HG03565 (cell line): Measurements from ENCODE around the gene CEP95.

ENCODE experiments used
- ATAC-seq: cut with Tn5 transposase; IDR thresholded peaks from one replicate; pipeline ENCODE4 v1.9.1; 2021; ENCODE audit warnings: mild to moderate bottlenecking, moderate library complexity; ENCODE audit not compliant: unreplicated experiment

CEP95 gene

DNA sequence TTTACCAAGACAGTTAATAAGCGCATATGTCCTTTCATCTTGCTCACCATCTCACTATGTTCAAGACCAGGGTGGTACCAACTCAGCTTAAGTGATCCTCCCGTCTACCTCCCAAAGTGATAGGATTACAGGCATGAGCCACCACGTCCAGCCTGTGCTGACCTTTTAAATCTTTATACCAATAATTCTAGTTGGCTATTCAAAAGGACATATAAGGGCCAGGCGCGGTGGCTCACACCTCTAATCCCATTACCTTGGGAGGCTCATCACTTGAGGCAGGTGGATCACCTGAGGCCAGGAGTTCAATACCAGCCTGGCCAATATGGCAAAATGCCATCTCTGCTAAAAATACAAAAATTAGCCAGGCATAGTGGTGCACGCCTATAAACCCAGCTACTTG, 2.4 kb downstream of the CEP95 start:
- ATAC-seq: no peak

DNA sequence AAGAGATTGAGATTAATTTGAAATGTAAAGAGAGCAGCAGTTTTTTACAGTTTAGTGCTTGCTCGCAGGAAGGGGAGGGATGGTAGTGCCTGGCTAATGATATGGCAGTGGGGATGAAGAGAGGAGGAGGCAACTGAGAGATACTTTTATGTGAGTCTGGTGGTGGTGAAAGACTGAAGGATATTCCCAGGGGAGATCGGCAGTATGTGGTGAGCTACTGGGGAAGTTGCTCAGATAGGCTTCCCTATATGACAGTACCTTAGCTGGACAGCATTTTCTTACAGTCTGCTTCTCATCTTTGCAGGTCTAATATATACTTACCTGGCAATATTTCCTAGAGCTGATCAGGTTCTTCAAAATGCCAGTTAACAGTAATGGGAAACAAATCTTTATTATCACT, 8.6 kb downstream of the CEP95 start:
- no peak for ATAC-seq

DNA sequence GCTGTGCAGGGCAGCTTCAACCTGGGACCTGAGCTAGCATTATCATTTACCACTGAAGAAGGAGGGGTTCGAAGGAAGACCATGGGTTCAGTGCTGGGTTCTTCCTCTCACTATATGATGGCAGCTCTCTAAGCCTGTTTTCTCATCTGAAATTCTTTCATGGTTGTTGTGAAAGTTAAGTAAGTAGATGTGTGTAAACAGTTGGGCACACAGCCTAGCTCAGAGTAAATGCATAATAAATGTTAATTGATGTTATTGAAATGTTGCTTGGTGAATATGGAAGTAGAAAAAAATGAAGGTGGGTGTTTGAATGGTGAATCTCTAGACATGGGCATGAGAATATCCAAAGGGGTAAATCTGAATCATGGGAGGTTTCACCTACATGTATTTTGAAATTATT, 9.1 kb downstream of the CEP95 start:
- no peak for ATAC-seq

DNA sequence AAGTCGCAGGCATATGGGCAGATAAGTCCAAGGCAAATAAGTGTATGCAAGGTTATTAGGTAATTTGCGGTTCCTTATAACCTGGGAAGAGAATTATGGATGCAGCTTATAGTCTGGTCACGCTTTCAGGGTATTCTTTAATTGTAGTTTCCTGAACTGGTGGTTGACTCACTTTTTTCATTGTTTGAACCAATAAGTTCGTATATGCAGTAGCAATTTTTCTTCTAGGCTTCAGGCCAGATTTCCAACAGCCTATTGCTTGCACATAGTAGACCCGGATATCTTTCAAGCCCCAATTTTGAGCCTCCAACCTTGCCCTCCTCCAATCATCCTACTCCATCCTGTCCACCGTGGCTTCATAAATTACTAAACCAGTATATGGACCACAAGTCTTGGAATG, 12.8 kb downstream of the CEP95 start:
- no peak for ATAC-seq

DNA sequence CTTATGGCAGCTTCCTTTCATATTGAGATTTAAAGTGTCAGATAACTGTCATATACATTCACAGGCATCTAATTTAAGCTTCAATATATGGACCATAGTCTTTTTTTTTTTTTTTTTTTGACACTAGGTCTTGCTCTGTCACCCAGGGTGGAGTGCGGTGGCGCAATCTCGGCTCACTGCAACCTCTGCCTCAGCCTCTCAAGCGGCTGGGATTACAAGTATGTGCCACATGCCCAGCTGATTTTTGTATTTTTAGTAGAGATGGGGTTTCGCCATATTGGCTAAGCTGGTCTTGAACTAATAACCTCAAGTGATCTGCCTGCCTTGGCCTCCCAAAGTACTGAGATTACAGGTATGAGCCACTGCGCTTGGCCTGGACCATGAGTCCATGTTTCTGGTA, 13.6 kb downstream of the CEP95 start:
- ATAC-seq: no peak

DNA sequence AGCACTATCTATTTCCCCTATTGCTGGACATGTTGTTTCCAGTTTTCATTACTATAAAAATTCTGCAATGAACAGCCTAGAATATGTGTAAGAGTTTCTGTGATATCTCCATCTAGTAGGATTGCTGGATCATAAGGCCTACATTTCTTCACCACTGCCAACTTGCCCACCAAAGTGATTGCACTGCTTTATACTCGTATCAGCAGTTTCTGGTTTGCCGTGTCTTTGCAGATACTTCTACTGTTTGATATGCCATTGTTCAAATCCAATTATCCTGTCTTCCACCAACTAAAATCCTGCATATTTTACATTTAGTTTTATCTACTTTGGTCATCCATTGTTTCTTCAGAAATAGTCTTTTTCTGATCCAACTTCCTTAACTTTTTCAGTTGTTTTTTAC, 21.1 kb downstream of the CEP95 start:
- ATAC-seq: no peak

DNA sequence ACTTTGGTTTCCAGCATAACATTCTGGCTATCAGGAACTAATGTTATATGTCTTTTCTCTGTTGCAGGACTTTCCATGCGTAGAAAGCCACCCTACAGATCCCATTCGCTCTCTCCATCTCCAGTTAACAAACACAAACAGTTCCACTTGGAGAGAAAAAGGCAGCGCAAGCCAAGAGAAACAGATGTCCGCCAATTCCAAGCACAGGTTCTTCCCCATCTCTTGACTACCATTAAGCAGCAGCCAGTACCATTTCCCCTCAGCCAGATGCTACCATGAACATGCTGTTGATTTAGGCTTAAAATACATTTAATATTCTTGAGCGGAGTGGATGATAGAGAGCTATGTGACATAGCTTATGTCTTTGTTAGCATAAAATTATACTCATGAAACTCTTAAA, 22.4 kb downstream of the CEP95 start:
- ATAC-seq: no peak

DNA sequence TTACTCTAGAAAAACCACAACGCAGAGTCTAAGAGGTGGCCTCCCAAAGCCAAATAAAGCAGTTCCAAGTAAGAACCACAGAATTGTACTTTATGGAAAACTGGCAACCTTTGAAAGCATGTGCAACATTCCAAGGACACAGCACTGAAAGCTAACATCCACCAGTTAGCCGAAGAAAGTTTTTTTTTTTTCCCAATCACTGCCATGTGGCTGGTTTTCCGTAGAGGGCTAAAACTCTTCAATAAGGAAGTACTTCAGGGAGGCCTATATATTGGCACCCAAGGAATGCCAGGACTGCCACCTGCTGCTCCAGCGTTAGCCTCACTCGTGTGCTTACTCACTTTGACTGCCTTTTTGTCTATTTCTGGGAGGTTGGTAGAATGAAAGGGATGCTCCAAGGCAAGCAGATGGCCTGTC, 25.2 kb downstream of the CEP95 start:
- ATAC-seq: no peak

DNA sequence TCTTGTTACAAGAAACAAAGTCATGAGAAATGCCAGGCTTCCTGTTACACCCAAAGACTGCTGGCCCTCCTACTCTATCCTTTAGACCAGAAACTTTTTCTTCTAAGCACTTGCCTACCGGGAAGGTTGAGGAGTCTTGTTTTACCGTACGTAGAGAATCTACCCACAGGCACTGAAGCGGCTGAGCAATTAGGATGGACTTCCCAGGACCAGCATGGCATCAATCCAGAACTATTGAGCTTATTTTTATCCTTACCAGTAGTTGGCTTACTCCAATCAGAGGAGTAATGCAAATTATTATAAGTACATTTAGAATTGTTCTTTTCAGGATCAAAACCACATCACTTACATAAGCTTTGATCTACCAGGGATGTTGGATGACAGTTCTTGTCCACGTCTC, 25.6 kb downstream of the CEP95 start:
- ATAC-seq: no peak

DNA sequence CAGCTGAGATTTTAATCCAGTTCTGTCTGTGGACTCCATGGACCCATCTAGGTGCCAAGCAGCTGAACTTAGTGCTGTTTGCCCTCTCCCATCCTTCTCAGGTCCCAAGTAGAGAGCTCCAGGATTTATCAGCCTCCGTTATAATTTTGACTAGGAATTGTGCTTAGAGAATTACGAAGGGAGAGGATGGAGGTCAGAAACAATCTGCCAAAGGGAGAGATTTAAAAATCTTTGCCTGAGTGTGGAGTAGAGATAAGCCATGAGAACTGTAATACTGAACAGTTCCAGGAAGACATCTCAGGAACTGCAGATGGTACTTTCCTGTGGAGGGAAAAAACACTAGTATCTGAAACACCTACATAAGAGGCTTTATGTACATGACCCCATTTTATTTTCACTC, 27.0 kb downstream of the CEP95 start:
- no peak for ATAC-seq

DNA sequence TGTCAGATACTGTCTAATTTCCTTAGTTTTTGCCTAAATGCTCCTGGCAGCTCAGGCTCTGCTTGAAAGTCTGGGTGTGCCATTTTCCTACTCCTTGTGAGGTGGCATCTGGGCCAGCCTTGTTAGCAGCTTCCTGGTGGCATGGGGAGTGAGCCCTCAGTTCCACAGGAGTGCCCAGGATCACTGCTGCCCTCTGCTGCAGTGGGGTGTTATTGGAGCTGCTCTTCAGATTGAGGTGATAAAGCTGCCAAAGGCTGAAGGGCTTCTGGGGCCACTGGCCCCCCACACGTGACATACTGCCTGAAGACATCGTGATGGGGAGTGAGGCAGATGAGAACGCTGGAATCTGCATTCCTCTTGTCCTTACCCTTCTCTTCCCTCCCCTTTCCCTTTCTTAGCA, 27.4 kb downstream of the CEP95 start:
- no peak for ATAC-seq

DNA sequence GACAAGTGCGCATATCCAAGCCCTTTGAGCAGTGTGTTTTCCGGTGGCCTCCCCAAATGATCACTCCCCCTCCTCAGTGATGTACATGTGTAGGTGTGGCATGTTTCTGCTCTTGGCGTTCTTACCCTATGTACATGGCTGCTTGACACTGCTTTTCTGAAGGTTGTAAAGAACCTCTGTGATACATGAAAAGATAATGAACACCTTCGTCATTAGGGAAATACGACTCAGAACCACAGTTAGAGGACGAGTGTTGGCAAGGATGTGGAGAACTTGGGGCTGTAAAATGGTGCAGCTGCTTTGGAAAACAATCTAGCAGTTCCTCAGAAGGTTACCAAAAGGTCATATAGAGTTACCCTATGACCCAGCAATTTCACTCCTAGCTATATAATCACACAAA, 28.6 kb downstream of the CEP95 start:
- no peak for ATAC-seq

DNA sequence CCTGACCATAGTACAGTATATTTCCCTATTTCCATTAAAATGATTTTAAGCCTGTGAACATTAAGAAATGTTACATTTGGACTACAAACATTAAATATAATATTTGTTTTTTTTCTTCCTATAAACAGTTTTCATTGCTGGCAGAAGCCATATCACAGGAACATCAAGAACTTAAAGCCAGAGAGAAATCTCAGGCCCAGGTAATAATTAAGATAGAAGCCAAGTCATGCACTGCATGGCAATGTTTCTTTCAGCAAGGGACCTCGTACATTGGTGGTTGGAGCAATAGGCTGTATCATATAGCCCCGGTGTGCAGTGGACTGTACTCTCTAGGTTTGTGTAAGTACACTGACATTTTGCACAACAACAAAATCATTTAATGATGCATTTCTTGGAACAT, 30.1 kb downstream of the CEP95 start:
- ATAC-seq: no peak

DNA sequence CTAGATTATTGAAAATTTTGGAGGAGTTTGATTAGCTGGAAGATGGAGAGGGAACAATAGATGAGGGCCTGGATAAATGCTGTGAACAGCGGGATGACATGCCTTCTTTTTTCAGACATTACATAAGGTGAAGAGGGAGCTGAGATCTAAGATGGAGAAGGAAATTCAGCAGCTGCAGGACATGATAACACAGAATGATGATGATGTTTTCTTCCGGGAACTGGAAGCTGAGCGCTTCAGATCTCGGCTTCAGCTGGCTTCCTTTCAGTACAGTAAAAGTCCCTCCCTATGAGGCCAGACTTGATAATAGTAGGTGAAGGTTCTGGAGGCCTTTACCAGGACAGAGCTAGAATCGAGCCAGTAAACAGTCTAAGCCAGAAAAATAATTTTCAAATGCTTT, 30.7 kb downstream of the CEP95 start:
- no peak for ATAC-seq

DNA sequence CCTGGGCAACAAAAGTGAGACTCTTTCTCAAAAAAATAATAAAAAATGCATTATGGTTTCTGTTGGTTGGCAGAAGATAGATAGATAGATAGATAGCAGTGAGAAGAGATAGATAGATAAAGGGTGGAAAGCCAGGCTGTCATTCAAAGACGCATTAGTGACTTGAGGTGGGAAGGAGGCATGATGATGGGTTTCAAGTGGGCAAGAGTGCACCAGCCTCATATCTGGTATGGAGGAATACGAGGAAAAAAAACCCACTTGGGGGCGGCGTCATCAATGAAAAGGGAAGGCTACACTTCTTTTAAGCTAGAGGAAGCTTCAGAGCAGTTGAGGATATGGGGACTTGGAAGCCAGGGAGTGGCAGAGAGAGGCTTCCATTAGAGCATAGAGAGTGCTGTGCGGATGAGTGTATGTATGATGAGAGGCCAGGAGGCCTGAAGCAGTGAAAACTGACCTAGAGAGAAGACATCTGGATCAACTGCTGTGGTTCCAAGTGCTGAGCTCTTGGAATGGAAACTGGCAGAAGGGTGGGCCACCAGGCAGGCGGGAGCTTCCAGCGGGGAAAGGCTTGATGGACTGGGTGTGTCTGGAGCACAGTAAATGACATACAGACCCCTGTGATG, 31.8 kb downstream of the CEP95 start:
- ATAC-seq: no peak

DNA sequence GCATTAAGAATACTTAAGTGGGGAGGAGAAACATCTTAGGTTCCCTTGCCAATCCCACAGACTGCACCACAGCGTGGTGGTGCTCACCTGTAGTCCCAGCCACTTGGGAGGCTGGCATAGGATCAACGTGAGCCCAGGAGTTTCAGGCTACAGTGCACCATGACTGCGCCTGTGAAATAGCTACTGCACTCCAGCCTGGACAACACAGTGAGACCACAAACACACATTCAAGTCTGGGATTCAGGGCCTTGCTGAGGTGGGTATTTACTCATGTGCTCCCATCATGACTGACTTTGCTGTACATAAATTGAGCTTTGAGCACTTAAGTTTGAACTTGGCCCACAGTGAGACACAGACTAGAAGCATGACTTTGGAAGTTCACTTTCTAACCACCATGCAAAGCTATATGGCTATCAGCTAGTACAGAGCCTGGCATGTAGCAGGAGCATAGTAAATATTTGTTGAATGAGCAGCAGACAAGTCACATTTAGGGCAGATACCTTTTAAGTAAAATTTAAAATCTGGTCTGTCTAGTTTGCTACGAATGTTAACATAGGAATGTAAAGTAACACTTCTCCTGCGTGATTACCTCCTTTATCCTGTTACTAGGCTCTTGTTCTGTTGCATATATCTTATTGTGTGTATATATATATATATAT, 33.5 kb downstream of the CEP95 start:
- no peak for ATAC-seq

DNA sequence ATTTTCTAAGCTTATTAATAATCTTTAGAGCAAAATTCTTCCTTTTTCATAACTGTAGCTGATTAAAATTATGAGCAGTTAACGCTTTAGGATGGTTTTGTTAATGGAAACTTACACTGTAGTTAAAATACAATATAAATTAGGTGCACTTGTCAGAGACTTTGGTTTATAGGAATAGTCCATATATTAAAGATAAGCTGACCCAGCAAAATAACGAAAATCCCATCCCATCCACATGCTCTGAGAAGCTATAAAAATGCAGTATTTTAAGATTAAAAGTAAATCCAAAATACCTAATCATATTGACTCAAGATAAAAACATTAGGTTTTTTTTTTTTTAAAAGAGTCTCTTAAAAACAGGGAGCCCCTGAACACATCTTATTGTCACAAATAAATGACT, 38.0 kb downstream of the CEP95 start:
- ATAC-seq: no peak

DNA sequence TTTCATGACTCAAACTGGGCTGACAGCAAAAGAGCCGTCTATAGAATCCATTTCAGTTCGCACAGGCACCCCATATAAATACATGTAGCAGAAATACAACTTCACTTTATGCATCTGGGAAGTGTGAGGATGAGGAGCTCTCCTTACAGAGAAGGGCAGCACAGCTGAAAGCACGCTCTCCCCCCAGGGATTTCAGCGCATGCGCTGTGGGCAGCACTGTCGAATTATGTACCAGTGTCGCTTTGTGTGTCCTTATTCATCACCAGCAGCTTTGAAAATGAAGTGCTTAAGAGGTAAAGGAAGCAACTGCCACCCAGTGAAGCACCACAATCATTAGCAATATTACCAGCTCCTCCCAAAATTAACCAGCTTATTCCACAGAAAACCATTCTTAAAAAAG, 39.9 kb downstream of the CEP95 start:
- no peak for ATAC-seq

DNA sequence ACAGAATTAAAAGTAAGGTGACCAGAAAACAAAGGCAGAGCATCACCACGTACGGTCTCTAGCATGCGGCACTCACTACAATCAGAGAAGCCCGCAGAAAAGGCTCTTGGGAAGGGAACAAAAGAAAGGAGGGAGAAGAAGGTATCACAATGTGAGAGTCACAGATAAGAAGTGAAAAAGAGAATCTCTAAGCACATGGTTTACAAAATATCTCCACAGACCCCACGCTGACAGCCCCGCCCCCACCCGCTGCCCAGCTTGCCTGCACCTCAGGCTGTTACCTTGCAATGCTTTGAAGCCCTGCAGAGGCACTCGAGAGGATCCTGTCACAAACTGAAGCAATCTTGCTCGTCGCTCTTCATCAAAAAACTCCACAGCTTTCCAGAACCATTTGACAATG, 40.5 kb downstream of the CEP95 start:
- ATAC-seq: no peak

DNA sequence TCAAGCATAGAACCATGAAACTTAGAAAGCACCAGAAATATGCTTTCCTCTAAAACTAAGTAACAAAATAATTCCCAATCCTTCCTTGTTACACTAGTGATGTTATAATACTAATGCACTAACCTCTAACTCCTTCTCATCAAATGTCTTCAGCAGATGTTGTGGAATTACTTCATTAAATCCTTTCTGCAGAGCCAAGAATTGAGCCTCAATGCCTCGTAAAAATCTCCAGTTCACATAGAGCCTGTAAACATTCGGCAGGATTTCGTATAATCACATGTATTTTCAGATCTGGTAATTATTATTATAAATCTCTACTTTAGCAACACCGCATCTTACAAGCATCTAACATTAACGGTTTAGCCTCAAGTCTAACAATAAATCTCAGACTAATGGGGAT, 44.7 kb downstream of the CEP95 start:
- ATAC-seq: no peak

DNA sequence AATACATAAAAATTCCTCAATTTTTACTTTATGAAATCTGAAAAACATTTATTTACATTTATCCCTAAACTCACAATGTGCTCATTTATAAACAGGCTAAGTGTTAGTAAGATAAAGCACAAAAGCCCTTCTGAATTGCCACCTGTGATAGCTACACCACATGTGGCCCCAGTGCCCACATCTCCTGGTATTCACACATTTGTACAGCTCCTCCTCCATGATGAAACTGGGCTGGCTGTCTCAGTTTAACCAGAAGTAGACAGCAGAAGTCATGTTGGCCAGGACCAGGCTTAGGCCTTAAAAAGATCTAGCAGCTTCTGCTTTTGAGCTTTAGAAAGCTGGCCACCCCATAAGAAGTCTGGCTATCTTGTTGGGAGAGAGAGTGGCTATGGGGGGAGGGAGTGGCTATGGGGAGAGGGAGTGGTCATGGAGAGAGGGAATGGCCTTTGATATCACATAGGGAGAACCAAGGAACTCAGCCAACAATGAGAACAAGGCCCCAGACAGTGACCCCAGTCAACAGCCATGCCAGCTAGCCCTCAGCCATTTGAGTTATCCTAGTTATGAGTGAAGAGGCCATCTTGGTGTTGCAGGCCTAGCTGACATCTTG, 47.4 kb downstream of the CEP95 start:
- no peak for ATAC-seq

DNA sequence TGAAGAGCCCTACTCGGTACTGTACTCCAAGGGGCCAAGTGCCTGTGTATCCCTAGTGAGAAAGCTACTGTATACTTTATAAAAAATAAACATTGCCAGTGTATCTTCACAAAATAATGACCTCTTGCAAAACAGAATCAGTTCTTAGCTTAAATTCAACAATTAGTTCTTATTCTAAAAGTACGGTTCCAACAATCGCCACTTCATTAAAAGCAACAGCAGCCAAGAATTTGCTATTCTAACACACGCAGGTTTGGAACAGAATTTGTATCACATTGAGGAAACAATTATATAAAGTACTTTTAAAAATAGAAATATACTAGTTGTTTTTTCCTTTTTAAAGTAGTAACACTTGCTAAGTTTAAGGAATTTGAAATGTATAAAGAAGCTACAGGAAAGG, 48.5 kb downstream of the CEP95 start:
- ATAC-seq: no peak

DNA sequence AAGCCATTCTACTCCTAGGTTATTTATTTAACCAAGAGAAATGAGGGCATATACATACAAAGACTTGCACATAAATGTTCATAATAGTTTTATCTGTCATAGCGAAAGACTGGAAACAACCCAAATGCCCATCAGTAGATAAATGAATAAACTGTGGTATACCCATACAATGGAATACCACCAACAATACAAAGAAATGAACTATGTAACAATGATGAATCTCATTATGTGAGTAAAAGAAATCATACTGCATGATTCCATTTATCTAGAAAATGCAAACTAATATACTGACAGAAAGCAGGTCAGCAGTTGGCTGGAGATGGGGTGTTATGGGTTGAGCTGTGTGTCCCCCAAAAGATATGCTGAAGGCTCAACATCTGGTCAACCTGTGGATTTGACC, 57.3 kb downstream of the CEP95 start:
- no peak for ATAC-seq
